Measurements from ENCODE around the gene ZCCHC9. TPM values are rescaled to one million over a fixed set of nuclear protein-coding genes. Genes with fewer than 3 reads are reported as not detected.

Gene ZCCHC9
- total RNA-seq, 1 experiment from 2014 or later, result 34.9 TPM

GRCh38 chr5:81316571-81316970, 15.2 kb downstream of the ZCCHC9 start:
- no peak for DNase-seq
- Mint-ChIP-seq H3K27me3 (ENCODE audit: unreplicated experiment) (no peaks in the 10 kb centered on the region), H3K4me1 (ENCODE audit: low read depth, unreplicated experiment) (no peaks in the 10 kb centered on the region), H3K4me3 (ENCODE audit: low read depth, unreplicated experiment) (no peak overlapping the region), H3K36me3 (ENCODE audit: insufficient read depth, unreplicated experiment) (peaks cover 5% of the 10 kb centered on the region), H3K27ac (ENCODE audit: unreplicated experiment) (no peak overlapping the region), H3K9me3 (ENCODE audit: low read depth, unreplicated experiment) (no peaks in the 10 kb centered on the region)
- intact Hi-C loops (cut with micrococcal nuclease; ENCODE audit: unreplicated experiment), result no loop called here
- no peak for TF ChIP-seq CTCF (IDR thresholded peaks at IDR 0.05; ENCODE audit: unreplicated experiment)
- BruUV-seq (replicated peaks), result no TSS peak
- CTCF ChIA-PET, result no interaction called here

GRCh38 chr5:81317536-81317935, 16.1 kb downstream of the ZCCHC9 start:
- intact Hi-C loops (cut with micrococcal nuclease; ENCODE audit: unreplicated experiment), result no loop called here
- no peak overlapping the region for H3K4me3 Mint-ChIP-seq (ENCODE audit: low read depth, unreplicated experiment)
- no peak for DNase-seq
- CTCF ChIA-PET, result no interaction called here
- H3K4me1 Mint-ChIP-seq (ENCODE audit: low read depth, unreplicated experiment), result no peaks in the 10 kb centered on the region
- H3K27me3 Mint-ChIP-seq (ENCODE audit: unreplicated experiment), result no peaks in the 10 kb centered on the region
- no peak for TF ChIP-seq CTCF (IDR thresholded peaks at IDR 0.05; ENCODE audit: unreplicated experiment)
- H3K9me3 Mint-ChIP-seq (ENCODE audit: low read depth, unreplicated experiment), result no peaks in the 10 kb centered on the region
- BruUV-seq (replicated peaks), result no TSS peak
- H3K36me3 Mint-ChIP-seq (ENCODE audit: insufficient read depth, unreplicated experiment), result peaks cover 5% of the 10 kb centered on the region
- H3K27ac Mint-ChIP-seq (ENCODE audit: unreplicated experiment), result no peak overlapping the region

GRCh38 chr5:81326554-81326953, 25.2 kb downstream of the ZCCHC9 start:
- TF ChIP-seq CTCF (IDR thresholded peaks at IDR 0.05; ENCODE audit: unreplicated experiment), result no peak
- Mint-ChIP-seq H3K4me3 (ENCODE audit: low read depth, unreplicated experiment) (no peak overlapping the region), H3K9me3 (ENCODE audit: low read depth, unreplicated experiment) (no peaks in the 10 kb centered on the region), H3K27me3 (ENCODE audit: unreplicated experiment) (no peaks in the 10 kb centered on the region), H3K27ac (ENCODE audit: unreplicated experiment) (no peak overlapping the region), H3K4me1 (ENCODE audit: low read depth, unreplicated experiment) (no peaks in the 10 kb centered on the region), H3K36me3 (ENCODE audit: insufficient read depth, unreplicated experiment) (no peaks in the 10 kb centered on the region)
- intact Hi-C loops (cut with micrococcal nuclease; ENCODE audit: unreplicated experiment), result no loop called here
- BruUV-seq (replicated peaks), result no TSS peak
- CTCF ChIA-PET, result interaction anchor here (0.6 kb wide), 1 partner anchor 65 kb away, joined by 3 read pairs; no protein-coding TSS in a partner anchor
- no peak for DNase-seq

GRCh38 chr5:81334304-81335061, 33.1 kb downstream of the ZCCHC9 start:
- H3K9me3 Mint-ChIP-seq (ENCODE audit: low read depth, unreplicated experiment), result no peaks in the 10 kb centered on the region
- no peaks in the 10 kb centered on the region for H3K36me3 Mint-ChIP-seq (ENCODE audit: insufficient read depth, unreplicated experiment)
- no peak overlapping the region for H3K4me3 Mint-ChIP-seq (ENCODE audit: low read depth, unreplicated experiment)
- DNase-seq, result no peak
- no peaks in the 10 kb centered on the region for H3K27me3 Mint-ChIP-seq (ENCODE audit: unreplicated experiment)
- no peaks in the 10 kb centered on the region for H3K4me1 Mint-ChIP-seq (ENCODE audit: low read depth, unreplicated experiment)
- no peak for TF ChIP-seq CTCF (IDR thresholded peaks at IDR 0.05; ENCODE audit: unreplicated experiment)
- no TSS peak for BruUV-seq (replicated peaks)
- intact Hi-C loops (cut with micrococcal nuclease; ENCODE audit: unreplicated experiment), result no loop called here
- no peak overlapping the region for H3K27ac Mint-ChIP-seq (ENCODE audit: unreplicated experiment)
- CTCF ChIA-PET, result no interaction called here
